Islet of Langerhans (tissue), 1 donor: Measurements from ENCODE around the gene MTM1.
A peak's percentile ranks its signal among the peaks of the same experiment; 100 is the strongest.

Experiments used
- FAIRE-seq: peaks from one replicate; lab custom pipeline; 2011; peaks lifted over from hg19 to GRCh38; lab: Jason Lieb, UNC

Gene MTM1

GRCh38 chrX:150568320-150569154 lies at the start of gene MTM1:
Gene MTM1, plus strand, starts transcription at chrX:150568621. Its CDS starts 23,994 bp downstream, at chrX:150592615.
- FAIRE-seq = peak; percentile 61

- no peak for FAIRE-seq
Observed at GRCh38 chrX:150522494-150522893, 45.9 kb upstream of the MTM1 start.

- no peak for FAIRE-seq
Observed at GRCh38 chrX:150525061-150525919, 43.1 kb upstream of the MTM1 start.

- FAIRE-seq = no peak
Observed at GRCh38 chrX:150526692-150527091, 41.7 kb upstream of the MTM1 start.

GRCh38 chrX:150527108-150527507 lies 41.3 kb upstream of the MTM1 start:
- no peak for FAIRE-seq

- FAIRE-seq = no peak
Observed at GRCh38 chrX:150529587-150529986, 38.8 kb upstream of the MTM1 start.

- no peak for FAIRE-seq
Observed at GRCh38 chrX:150530821-150531220, 37.6 kb upstream of the MTM1 start.

GRCh38 chrX:150531467-150531866 lies 37.0 kb upstream of the MTM1 start:
- no peak for FAIRE-seq

- FAIRE-seq = no peak
Observed at GRCh38 chrX:150533863-150534262, 34.6 kb upstream of the MTM1 start.

- no peak for FAIRE-seq
Observed at GRCh38 chrX:150536455-150537116, 31.8 kb upstream of the MTM1 start.

GRCh38 chrX:150537851-150538250 lies 30.6 kb upstream of the MTM1 start:
- FAIRE-seq = no peak

GRCh38 chrX:150540965-150541364 lies 27.5 kb upstream of the MTM1 start:
- no peak for FAIRE-seq

GRCh38 chrX:150542846-150543229 lies 25.6 kb upstream of the MTM1 start:
- FAIRE-seq = no peak

- FAIRE-seq = no peak
Observed at GRCh38 chrX:150543230-150544155, 24.9 kb upstream of the MTM1 start.

- no peak for FAIRE-seq
Observed at GRCh38 chrX:150544222-150544787, 24.1 kb upstream of the MTM1 start.

- no peak for FAIRE-seq
Observed at GRCh38 chrX:150544835-150545770, 23.3 kb upstream of the MTM1 start.

GRCh38 chrX:150546711-150547153 lies 21.7 kb upstream of the MTM1 start:
- FAIRE-seq = no peak

GRCh38 chrX:150547375-150548115 lies 20.9 kb upstream of the MTM1 start:
- no peak for FAIRE-seq

- FAIRE-seq = peak; percentile 70
Observed at GRCh38 chrX:150548251-150548650, 20.2 kb upstream of the MTM1 start.
